HG03196 (cell line): ENCODE results near the gene MYNN.
"Not testable (repeated sequence)": the region's sequence is repeated elsewhere in the genome, so short reads cannot be mapped to it uniquely, and the experiment has no call there.

Source experiments
- ATAC-seq: cut with Tn5 transposase; IDR thresholded peaks from one replicate; pipeline ENCODE4 v1.9.1; 2021; ENCODE audit not compliant: unreplicated experiment

Gene MYNN

GRCh38 chr3:169772897-169773816, at the start of gene MYNN:
MYNN (plus strand) TSS chr3:169773396; CDS start chr3:169774296, 900 bp downstream.
- ATAC-seq = peak; percentile 86

DNA sequence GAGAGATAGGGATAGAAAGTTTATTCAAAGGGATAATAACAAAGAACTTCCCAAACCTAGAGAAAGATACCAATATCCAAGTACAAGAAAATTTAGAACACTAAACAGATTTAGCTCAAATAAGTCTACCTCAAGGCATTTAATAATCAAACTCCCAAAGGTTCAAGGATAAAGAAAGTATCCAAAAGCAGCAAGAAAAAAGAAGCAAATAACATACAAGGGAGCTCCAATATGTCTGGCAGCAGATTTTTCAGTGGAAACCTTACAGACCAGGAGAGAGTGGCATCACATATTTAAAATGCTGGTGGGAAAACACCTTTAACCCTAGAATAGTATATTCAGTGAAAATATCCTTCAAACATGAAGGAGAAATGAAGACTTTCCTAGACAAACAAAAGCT, 41.3 kb upstream of the MYNN start:
- not testable (repeated sequence) for ATAC-seq

- ATAC-seq = no peak
These were observed 34.1 kb upstream of the MYNN start for GRCh38 chr3:169739067-169739466.

DNA sequence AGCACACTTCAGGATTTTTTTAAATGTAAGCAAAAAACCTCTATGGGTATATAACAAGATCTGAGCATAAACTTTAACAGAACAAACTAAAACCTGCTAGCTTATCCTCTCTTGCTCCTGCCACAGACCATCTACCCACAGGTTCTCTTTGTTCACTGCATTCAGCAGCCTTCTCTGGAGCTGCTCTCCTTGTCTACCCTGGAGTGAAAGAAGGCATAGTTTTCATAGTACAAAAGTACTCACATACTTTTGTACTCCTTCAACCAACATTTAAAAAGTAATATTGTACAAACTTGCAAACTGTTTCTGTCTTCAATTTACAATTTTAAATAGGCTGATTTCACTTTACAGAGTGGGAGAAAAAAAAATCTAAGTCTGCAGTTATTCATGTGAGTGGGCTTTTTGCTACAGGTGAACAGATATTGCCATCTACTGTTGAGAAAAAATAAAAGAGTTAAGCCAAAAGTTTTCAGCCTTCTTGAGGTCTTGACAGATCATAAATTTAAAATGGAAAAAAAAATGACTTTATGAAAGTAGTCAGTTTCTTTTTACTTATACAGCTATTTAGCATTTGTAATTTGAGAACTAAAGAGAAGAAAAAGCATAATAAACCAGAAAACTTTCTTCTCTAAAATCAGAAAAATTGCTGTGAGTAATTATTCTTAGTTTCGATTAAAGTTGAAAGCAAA, 28.7 kb upstream of the MYNN start:
- ATAC-seq = no peak

DNA sequence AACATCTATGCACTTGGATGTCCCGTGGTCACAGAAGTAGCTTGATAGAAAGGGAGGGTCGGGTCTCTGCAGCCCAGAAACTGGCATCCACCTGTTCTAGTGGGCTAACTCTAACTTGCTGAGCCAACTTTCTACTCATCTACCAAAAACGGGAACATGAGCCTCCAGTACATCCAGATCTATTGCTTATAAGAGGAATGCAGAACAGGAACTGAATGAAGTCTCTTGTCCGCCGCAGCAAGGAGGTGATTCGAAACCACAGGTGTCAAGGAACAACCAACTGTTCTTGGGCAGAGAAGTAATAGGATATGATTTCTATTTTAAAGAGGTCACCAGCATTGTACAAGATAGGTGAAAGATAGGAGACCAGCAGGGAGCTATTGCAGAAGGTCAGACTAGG, 26.3 kb upstream of the MYNN start:
- ATAC-seq = no peak

DNA sequence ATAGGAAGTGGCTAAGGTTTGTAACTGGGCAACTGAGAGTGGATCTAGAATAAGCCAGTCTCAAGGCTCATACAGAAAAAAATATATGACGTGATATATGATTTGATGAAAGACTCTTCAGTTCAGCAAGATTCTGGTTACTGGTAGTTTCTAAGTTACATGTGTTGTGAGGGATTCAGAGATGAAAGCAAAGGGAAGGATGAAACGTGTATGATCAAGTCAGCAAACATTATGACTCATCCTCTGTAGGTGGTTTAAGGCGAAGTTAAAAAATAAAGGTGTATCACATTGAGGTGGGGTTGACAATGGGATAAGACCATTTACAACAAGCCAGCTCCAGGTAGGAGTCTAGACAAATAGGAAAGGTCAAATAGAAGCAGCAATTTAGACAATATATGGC, 24.5 kb upstream of the MYNN start:
- no peak for ATAC-seq

DNA sequence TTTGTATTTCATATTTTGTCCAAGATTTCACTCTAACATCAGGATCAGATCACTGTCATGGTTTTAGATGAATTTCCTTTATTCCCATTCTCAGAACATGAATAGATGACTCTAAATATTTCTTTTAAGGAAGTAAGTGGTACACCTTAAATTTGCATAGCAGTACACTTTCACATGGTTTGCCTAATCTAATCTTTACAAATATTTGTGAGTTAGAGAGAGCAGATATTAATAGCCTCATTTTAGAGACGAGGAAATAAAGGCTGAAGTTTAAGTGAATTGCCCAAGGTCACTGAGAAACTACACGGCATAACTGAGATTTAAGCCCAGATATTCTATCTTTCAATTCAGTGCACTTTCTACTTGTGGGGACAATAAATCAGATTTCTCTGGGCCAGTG, 22.5 kb upstream of the MYNN start:
- no peak for ATAC-seq

DNA sequence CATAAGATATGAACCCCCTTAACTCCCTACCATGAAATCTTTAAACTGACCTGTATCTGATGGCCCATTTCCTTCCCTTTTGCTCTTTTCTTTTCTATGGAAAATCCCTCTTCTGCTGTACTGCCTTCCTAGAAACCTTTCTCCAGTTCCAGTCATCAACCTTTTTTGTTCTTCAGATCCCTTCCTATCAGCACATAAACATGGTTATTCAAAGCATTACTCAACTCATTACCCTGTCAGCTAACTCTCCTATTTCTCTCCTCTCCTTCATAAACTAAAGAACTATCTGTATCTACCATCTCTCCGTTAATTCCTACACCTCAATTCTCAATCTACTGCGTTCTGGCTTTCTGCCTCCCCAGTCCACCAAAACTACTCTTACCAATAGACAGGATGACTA, 21.3 kb upstream of the MYNN start:
- no peak for ATAC-seq

- ATAC-seq = no peak
These were observed 18.5 kb upstream of the MYNN start for GRCh38 chr3:169754711-169755110.

- no peak for ATAC-seq
These were observed 17.7 kb upstream of the MYNN start for GRCh38 chr3:169755488-169755887.

GRCh38 chr3:169758359-169758994, 14.7 kb upstream of the MYNN start:
- ATAC-seq = no peak

DNA sequence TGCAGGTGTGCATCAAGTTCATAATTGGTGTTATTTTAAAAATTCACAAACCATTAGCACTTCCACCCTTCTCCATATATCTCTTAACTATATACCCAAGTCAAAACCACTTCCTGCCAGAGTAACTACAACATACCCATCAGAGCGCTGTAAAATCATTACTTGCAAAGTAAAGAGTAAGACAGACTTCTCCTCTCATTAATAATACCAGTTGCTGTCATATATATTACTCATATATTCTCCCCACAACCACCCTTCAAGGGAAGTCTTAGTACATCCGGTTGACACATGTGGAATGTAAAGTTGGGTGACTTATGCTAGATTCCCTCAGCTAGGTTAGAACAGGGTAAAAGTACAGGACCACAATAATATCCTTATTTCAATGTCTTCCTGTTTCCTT, 13.9 kb upstream of the MYNN start:
- ATAC-seq = peak; percentile 58

DNA sequence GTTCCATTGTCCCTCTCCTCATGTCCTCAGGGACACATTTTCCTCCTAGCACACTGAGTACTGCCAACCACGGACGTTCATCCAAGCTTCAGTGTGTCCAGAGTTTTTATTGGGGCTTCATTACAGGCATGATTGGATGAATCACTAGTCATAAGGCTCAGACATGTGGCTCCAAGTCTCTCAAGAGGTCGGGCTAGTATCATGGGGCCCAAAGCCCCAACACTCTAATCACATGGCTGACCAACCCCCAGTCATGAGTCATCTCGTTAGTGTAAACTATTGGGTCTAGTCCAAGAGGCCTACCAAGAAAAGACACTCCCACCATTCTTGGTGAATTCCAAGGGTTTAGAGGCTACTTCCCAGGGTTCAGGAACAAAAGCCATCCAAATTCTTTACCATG, 12.7 kb upstream of the MYNN start:
- no peak for ATAC-seq

- peak; percentile 35 for ATAC-seq
These were observed 8.8 kb upstream of the MYNN start for GRCh38 chr3:169764312-169764881.

DNA sequence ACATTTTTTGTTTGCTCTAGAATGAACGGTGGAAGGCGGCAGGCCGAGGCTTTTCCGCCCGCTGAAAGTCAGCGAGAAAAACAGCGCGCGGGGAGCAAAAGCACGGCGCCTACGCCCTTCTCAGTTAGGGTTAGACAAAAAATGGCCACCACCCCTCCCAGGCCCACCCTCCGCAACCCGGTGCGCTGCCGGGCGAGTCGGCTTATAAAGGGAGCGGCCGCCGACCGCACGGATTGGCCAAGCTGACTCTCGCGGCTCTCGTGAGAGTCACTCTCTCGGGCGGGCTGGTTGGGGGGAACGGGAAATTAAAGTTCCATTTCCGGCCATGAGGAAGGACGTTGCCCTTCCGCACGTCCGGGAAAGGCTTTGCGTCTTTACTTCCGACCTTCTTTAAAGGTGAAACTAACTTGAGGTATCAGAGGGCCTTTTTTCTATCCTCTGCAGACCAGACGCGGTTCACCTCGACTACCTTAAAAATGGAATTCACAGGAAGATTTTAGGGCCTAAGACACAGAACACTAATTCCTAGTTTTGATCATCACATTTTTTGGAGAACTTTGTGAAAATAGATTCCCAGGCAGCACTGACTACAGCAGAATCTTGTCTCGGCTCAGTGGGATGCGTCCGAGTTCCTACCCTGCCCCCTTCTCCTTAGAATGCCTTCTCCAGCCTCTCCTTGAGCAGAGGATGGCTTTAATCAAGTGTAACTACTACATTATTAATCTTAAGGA, 8.1 kb upstream of the MYNN start, which contains the start of gene TERC:
Gene TERC (minus strand): TSS at position 179 of the 731 bp plus-strand sequence.
- peak; percentile 77 for ATAC-seq

GRCh38 chr3:169769287-169770181, 3.7 kb upstream of the MYNN start, which contains the start of gene ACTRT3:
ACTRT3 (minus strand) TSS chr3:169769561; CDS start chr3:169769520, 41 bp downstream.
- peak; percentile 24 for ATAC-seq

DNA sequence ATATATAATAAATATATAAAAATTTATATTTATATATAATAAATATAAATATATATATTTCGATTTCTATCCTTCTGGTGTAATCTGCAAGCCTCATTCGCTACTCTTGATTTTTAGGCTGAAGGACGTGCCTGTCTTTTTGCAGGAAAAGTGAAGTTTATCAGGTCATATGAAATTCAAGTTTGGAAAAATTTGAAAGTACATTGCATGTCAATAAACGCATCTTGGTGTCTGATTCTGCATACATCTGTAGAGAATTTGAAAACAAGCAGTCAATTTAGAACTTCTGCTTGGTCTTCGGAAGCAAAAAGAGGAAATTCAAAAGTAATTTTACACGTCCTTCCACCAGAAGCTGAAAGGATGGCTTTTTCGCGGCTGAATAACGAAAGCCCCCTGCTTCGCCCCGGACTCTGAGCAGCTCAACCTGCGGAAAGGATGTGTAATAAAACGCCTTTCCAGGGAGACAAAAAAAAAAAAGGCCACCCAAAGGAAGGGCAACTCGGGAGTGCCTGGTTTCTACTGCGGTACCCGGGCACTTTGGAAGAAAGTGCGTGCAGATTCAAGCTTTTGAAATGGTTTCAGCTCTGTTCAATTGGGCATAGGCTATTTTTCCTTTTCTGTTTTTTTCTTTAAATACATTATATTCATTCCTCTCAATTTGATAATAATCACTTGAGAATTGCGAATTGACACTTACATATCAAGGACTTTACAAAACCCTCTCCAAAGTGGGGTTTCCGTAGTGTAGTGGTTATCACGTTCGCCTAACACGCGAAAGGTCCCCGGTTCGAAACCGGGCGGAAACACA, 1.5 kb upstream of the MYNN start:
- ATAC-seq = peak; percentile 24

DNA sequence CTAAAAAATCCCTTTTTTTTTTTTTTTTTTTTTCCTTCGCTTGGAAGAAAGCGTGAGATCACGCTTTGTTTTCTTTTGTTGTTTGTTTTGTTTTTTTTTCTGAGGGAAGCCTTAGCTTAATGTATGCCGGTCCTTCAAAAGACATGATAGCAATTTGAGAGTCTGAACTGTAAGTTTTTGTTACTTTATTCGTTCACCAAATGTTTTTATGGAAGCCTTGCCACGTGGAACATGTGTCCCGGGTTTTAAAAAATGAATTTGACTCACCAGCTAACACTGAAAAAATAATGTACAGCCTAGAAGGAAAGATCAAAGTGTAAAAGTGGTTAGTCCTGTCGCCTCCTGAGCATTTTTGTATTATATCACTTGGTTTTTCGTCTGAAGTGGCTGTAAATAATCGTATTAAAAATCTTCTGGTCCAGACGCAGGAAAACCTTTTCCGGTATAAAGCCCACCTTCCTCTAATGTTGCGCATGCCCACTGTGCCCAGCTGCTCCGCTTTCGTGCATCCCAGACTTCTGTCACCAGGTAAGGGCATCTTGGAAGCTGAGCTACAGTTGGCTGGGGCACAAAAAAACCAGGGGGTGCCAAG, 795 bp upstream of the MYNN start:
- peak; percentile 23 for ATAC-seq
